OCI-LY3 (cell line): ENCODE data around the gene NLRP13.

ENCODE experiments used
- CTCF ChIP-seq: fragments of 200-600, 300-600 bp; sonication (generic); IDR thresholded peaks from 2 replicates; pipeline ENCODE4 v1.5.1; 2014; ENCODE audit warnings: antibody characterized with exemption, low read length, low read depth
- EZH2phosphoT487 ChIP-seq: fragments of 200-600 bp; shearing (Covaris generic); IDR thresholded peaks from 2 replicates; pipeline ENCODE4 v1.6.1; 2018; ENCODE audit warnings: antibody characterized with exemption, mixed run types, low read depth

GRCh38 chr19:55858969-55859368 is 73.2 kb downstream of the NLRP13 start:
- TF ChIP-seq CTCF: no peak
- TF ChIP-seq EZH2phosphoT487: no peak
